HepG2 (cell line): ENCODE measurements around the gene BUB1B. TPM values are rescaled to one million over a fixed set of nuclear protein-coding genes. Genes with fewer than 3 reads are reported as not detected.

Source experiments
- AFF4 ChIP-seq: sonication (generic); formaldehyde crosslinking; IDR thresholded peaks from 2 replicates; pipeline ENCODE4 v1.4.0; 2020; ENCODE audit warnings: missing genetic modification reagents
- ATRX ChIP-seq: sonication (generic); formaldehyde crosslinking; IDR thresholded peaks from 2 replicates; pipeline ENCODE4 v1.4.0; 2020; ENCODE audit warnings: missing genetic modification reagents, borderline replicate concordance
- CEBPG ChIP-seq: IDR thresholded peaks from 2 replicates; pipeline ENCODE4 v1.6.1; 2016
- CENPX ChIP-seq: sonication (generic); formaldehyde crosslinking; IDR thresholded peaks from 2 replicates; pipeline ENCODE4 v1.9.0; 2021; ENCODE audit warnings: mild to moderate bottlenecking, missing genetic modification reagents, moderate library complexity
- FOXA1 ChIP-seq, 2 experiments: fragments of 450-650 bp in 1 of 2; sonication (generic) in 1 of 2; formaldehyde crosslinking in 1 of 2; IDR thresholded peaks; 2 replicates each; pipeline versions ENCODE4 v1.4.0 to v1.6.1; 2016 to 2020; ENCODE audit warnings: missing genetic modification reagents in 1 of 2
- HNRNPUL1 ChIP-seq: fragments of 200-400 bp; formaldehyde crosslinking; IDR thresholded peaks from 2 replicates; pipeline ENCODE4 v1.6.1; 2017; ENCODE audit warnings: low read depth, mild to moderate bottlenecking, low read length, moderate library complexity
- NFAT5 ChIP-seq: sonication (generic); formaldehyde crosslinking; IDR thresholded peaks from 2 replicates; pipeline ENCODE4 v1.4.0; 2020; ENCODE audit warnings: missing genetic modification reagents
- STAG1 ChIP-seq: sonication (generic); formaldehyde crosslinking; IDR thresholded peaks from 2 replicates; pipeline ENCODE4 v1.4.0; 2020; ENCODE audit warnings: missing genetic modification reagents
- TFE3 ChIP-seq: IDR thresholded peaks from 2 replicates; pipeline ENCODE4 v1.6.1; 2016
- ZHX1 ChIP-seq: sonication (generic); formaldehyde crosslinking; IDR thresholded peaks from 2 replicates; pipeline ENCODE4 v1.8.1; 2022; ENCODE audit warnings: low read depth, mild to moderate bottlenecking, missing genetic modification reagents
- ZNF274 ChIP-seq: sonication (generic); formaldehyde crosslinking; IDR thresholded peaks from 2 replicates; pipeline ENCODE4 v1.5.1; 2020; ENCODE audit warnings: mild to moderate bottlenecking, missing genetic modification reagents
- ZNF557 ChIP-seq: sonication (generic); formaldehyde crosslinking; IDR thresholded peaks from 2 replicates; pipeline ENCODE4 v1.4.0; 2020; ENCODE audit warnings: missing genetic modification reagents
- ZNF776 ChIP-seq: sonication (generic); formaldehyde crosslinking; IDR thresholded peaks from 2 replicates; pipeline ENCODE4 v1.4.0; 2020; ENCODE audit warnings: mild to moderate bottlenecking, missing genetic modification reagents
- polyA plus RNA-seq, 8 experiments: library from polyadenylated mRNA; depleted of rRNA in 3 of 8; stranded (reverse) in 7 of 8; unstranded in 1 of 8; fragments of >200 nt; fragmentation: Illumina TruSeq in 4 of 8; extraction: Trizol in 4 of 8; gene quantifications; 2 replicates each; pipeline versions ENCODE4 v1.2.1 to v1.2.3, GENCODE V29; 2011 to 2016; ENCODE audit warnings: low read depth in 4 of 8, missing spikeins in 1 of 8, mixed read lengths in 1 of 8; ENCODE audit not compliant: insufficient read depth in 1 of 8
- total RNA-seq, 5 experiments: library from RNA; depleted of rRNA; stranded (reverse); fragments of >200 nt; fragmentation: Illumina TruSeq; extraction: Trizol; gene quantifications; 2 replicates each; pipeline ENCODE4 v1.2.3, GENCODE V29; 2016; ENCODE audit warnings: low read depth in 1 of 5

Gene BUB1B
- total and polyA plus RNA-seq, 2 of the 13 experiments (the other 11 are each of a cell fraction or from before 2014, with no cell fraction given), result 26.2 to 63.5 TPM

- TF ChIP-seq ZHX1, result peak; percentile 82; the same call in 1 of the 2 replicates
- peak; percentile 14; the same call in 1 of the 2 replicates for TF ChIP-seq CEBPG (CRISPR knock-in tag)
- TF ChIP-seq ATRX (CRISPR knock-in tag), result no peak
- no peak for TF ChIP-seq HNRNPUL1
- TF ChIP-seq TFE3, result peak; percentile 40
- peak; percentile 87 for TF ChIP-seq ZNF274 (CRISPR knock-in tag)
- no peak for TF ChIP-seq AFF4 (CRISPR knock-in tag)
- peak; percentile 13 for TF ChIP-seq STAG1 (CRISPR knock-in tag)
- no peak for TF ChIP-seq CENPX
- TF ChIP-seq ZNF776, result no peak
- no peak for TF ChIP-seq FOXA1 (IDR thresholded peaks at IDR 0.05)
- TF ChIP-seq FOXA1 (CRISPR knock-in tag; IDR thresholded peaks at IDR 0.05), result peak; percentile 44; the same call in 1 of the 2 replicates
- no peak for TF ChIP-seq ZNF557
- peak; percentile 17; the same call in 1 of the 2 replicates for TF ChIP-seq NFAT5
Observed at GRCh38 chr15:40160689-40161688, at the start of gene BUB1B (continued).
